Mesenteric fat pad (tissue), 1 donor: ENCODE data around the gene MPND. TPM values are rescaled to one million over a fixed set of nuclear protein-coding genes. Genes with fewer than 3 reads are reported as not detected.
"Not testable (repeated sequence)": the region's sequence is repeated elsewhere in the genome, so short reads cannot be mapped to it uniquely, and the experiment has no call there.

Experiments used
- DNase-seq: peaks from one replicate; pipeline ENCODE4 v3.0.0-alpha.2; 2020; ENCODE audit warnings: low spot score
- total RNA-seq: library from RNA; stranded (reverse); fragmentation: NEBNext Ultra II Directional; extraction: Animal tissue kit (Norgen Biotek cat#: 25700); gene quantifications from one replicate; pipeline ENCODE4 v1.2.1, GENCODE V29; 2021
- donor health status: DM: yes; HTN: yes; CAD: no.

The MPND gene
- total RNA-seq, 1 donor from 2014 or later: 14.4 TPM

DNA sequence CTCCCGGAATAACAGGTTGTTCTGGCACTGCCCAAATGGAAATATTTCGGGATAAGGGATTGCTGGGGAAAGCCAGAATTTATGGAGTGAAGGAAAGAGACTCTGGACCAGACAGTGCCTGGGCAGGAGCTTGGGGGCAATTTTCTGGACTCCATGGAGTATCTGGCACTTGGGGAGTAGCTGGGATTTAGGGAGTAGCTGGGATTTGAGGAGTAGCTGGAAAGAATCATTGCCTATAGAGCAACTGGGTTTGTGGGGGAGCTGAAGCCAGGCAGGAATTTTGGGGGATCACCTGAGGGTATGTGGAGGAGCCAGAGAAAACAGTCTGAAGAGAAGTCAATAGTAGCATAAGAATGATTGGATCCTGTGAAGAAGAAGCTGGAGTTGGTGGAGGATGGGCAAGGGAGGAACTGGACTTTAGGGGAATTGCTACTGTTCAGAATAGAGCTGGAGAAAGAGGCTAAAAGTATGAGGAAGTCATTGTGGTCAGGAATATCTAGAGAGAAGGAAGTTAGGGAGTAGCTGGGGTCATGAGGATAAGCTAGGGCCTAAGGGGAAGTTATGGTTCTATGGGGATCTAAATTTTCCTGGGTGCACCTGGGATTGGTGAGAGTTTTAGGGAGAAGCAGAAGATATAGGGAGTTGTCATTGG is 24.2 kb upstream of the MPND start:
- DNase-seq: no peak

GRCh38 chr19:4320419-4320818 is 22.9 kb upstream of the MPND start:
- no peak for DNase-seq

- no peak for DNase-seq
These were observed 20.3 kb upstream of the MPND start for GRCh38 chr19:4322942-4323665.

DNA sequence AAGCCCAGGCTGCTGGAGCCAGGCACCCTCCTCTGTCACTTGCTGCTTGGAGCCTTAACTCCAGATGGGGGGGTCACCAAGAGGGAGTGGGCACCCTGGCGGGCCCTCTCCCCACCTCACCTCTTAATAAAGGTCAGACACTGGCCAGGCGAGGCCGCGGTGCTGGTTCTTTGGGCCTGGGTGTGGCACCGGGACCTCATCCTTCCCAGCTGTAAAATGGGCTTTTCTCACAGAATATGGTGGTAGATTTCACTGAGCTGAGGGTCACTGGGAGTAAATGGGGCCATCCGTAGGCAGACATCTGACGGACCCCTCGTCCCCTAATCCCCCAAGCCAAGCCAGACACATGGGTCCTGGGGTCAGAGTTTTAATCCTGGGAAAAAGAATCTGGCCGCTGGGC is 19.7 kb upstream of the MPND start:
- no peak for DNase-seq

DNA sequence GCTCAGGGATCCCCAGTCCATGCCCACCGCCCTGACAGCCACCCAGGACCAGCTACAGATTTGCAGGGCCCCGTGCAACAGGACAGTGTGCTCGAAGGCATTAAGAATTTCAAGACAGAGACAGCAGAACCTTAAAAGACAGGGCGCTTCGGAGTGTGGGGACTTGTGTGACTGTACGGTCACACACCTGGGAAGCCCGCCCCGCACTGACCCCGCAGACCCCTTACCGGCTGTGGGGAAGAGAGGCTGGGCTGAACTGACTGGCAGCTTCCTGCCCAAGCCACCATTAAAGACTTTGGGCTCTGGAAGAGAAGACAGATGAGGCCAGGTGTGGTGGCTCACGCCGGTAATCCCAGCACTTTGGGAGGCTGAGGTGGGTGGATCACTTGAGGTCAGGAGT is 19.1 kb upstream of the MPND start:
- DNase-seq: no peak

GRCh38 chr19:4326215-4326836 is 17.0 kb upstream of the MPND start:
- no peak for DNase-seq

DNA sequence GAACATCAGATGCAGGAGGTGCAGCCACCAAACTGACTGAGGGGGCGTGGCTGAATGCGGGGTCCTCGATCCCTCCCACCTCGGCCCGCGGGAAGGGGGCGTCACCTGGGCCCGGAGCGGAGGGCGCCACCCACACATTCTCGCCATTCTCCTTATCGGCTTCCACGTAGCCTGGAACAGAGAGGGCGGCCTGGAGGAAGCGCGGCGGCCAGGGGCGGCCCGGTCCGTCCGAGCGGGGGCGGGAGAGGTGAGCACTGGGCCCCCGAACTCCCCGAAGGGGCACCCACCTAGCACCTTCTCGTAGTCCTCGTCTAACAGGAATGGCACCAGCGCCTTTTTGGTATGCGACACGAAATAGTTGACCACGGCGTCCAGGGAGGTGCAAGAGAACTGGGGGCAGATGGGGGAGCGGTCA is 16.5 kb upstream of the MPND start:
- no peak for DNase-seq

- no peak for DNase-seq
These were observed 16.0 kb upstream of the MPND start for GRCh38 chr19:4327252-4327876.

- no peak for DNase-seq
These were observed 15.5 kb upstream of the MPND start for GRCh38 chr19:4327877-4328242.

GRCh38 chr19:4328243-4328990 is 14.9 kb upstream of the MPND start:
- DNase-seq: peak; percentile 97

- not testable (repeated sequence) for DNase-seq
These were observed 14.2 kb upstream of the MPND start for GRCh38 chr19:4328991-4329681.

DNA sequence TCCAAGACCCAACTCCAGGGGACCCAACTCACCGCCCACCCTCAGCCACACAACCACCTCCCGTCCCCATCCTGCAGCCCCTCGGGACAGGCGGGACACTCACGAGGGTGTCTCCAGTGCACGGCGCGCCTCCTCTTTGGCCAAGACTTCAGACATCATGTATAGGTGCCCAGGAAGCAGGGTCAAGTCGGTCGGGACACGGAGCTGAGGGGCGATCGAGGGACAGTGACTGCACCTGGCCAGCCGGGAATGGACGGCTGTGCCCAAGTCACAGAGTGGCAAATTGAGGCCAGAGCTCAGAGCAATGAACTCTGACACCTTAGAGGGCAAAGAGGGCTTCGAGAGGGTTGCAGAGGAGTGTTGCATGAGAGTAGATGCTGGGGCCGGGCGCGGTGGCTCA is 13.5 kb upstream of the MPND start:
- no peak for DNase-seq

GRCh38 chr19:4334929-4335570 is 8.3 kb upstream of the MPND start:
- DNase-seq: no peak

DNA sequence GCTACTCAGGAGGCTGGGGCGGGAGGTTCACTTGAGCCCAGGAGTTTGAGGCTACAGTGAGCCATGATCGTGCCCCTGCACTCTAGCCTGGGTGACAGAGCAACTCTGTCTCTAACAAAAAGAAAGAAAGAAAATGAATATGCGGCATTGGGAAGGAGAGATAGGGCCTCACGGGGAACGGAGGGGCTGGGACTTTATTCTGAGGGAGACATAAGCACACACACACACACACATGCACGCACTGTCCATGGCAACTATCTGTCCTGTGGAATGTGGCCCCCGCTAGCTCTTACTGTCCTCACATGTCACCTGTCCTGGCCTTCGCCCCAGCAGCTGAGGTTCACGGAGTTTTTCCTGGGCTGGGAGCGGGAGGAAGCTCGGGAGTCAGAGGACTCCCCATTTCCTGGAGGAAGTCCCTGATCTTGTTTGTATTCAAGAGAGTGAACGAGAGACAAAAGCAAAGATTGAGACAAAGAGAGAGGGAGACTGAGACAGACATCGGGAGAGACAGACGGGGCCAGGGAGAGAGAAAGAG is 5.4 kb upstream of the MPND start:
- no peak for DNase-seq

- no peak for DNase-seq
These were observed 4.7 kb upstream of the MPND start, which contains the start of gene STAP2 for GRCh38 chr19:4338441-4339355. Gene STAP2 (minus strand): TSS chr19:4338827. CDS start chr19:4338753, 74 bp downstream.

DNA sequence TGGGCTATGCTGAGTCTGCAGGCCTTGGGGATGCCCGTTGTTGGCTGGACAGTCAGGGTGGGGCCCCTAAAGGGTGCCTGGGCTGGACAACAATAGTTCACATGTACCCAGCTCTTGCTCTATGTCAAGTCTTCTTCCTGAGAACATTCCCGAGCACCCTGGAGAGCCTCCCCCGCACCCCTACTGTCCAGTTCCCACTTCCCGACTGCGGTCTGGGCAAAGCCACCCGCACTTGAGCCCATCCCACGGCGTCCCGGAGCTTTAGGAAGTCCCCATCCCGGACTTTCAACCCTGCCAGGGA is 1.1 kb upstream of the MPND start:
- no peak for DNase-seq

GRCh38 chr19:4342615-4343369 is 570 bp upstream of the MPND start:
- peak; percentile 96 for DNase-seq

DNA sequence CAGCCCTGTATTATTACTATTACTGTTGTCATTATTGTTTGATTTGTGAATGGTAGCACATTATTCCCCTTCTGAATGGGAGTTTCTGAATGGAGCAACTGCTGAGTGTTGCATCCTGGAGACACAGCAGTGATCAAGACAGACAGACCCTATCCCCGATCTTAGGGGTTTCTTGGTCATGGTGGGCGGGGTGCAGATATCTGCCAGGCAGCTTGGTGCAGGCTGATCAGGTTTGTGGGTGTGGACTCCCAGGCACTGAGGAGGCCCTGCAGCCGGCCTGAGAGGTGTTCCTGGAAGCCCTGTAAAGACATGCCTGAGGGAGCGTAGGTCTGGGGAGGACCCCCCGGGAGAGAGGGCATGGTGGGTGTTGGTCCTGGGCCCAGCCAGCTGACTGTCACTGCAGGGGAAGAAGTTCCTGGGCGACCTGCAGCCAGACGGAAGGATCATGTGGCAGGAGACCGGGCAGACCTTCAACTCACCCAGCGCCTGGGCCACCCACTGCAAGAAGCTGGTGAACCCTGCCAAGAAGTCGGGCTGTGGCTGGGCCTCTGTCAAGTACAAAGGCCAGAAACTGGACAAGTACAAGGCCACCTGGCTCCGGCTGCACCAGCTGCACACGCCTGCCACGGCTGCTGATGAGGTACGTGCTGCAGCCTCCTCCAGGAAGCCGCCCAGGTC is 2.1 kb downstream of the MPND start:
- no peak for DNase-seq
